Panc1 (cell line): Measurements from ENCODE around the gene FBXL17. TPM values are rescaled to one million over a fixed set of nuclear protein-coding genes. Genes with fewer than 3 reads are reported as not detected.

Source experiments
- ATAC-seq: fragments of 200-7000 bp; cut with Tn5 transposase; 2 replicates; pipeline ENCODE4 v1.9.1; 2020; ENCODE audit warnings: mild to moderate bottlenecking, moderate library complexity
- BruUV-seq: library from RNA; stranded (reverse); fragments of 400-500 nt; replicated peaks from 2 replicates; lab custom pipeline; 2021; lab: Mats Ljungman, UMichigan
- CTCF ChIA-PET: fragments of 300-600 bp; sonication (Branson Sonifier 250); formaldehyde crosslinking; loops from one replicate; lab custom pipeline; 2022; ENCODE audit warnings: antibody characterized with exemption; lab: Charles Lee
- POLR2A ChIA-PET: fragments of 300-600 bp; sonication (Branson Sonifier 250); formaldehyde crosslinking; loops from one replicate; lab custom pipeline; 2022; ENCODE audit warnings: antibody characterized with exemption; lab: Charles Lee
- DNase-seq: peaks from one replicate; pipeline ENCODE4 v3.0.0-alpha.2; 2010; ENCODE audit warnings: low read depth, low spot score
- H3K27ac ChIP-seq: 2 replicates; pipeline ENCODE4 v1.5.1; 2011; ENCODE audit warnings: mild to moderate bottlenecking, low read length, inconsistent platforms
- H3K27me3 ChIP-seq: fragments of 200-500 bp; sonication (Bioruptor generic); 2 replicates; pipeline ENCODE4 v1.6.0; 2014; ENCODE audit warnings: low read length, inconsistent platforms; ENCODE audit not compliant: control insufficient read depth, insufficient read depth
- H3K36me3 ChIP-seq: fragments of 200-500 bp; sonication (Bioruptor generic); 2 replicates; pipeline ENCODE4 v1.5.1; 2014; ENCODE audit warnings: inconsistent platforms, mild to moderate bottlenecking, low read length, moderate library complexity; ENCODE audit not compliant: control insufficient read depth, insufficient read depth
- H3K4me1 ChIP-seq: 2 replicates; pipeline ENCODE4 v1.5.1; 2011; ENCODE audit warnings: inconsistent platforms, mild to moderate bottlenecking, low read length, moderate library complexity; ENCODE audit not compliant: control insufficient read depth, insufficient read depth
- H3K4me3 ChIP-seq, 2 experiments: 2 replicates each; pipeline ENCODE4 v1.5.1; 2011 to 2012; ENCODE audit warnings: low read depth in 2 of 2, low read length in 2 of 2, mild to moderate bottlenecking in 2 of 2, inconsistent platforms in 1 of 2, moderate library complexity in 1 of 2
- H3K9me3 ChIP-seq: fragments of 200-500 bp; sonication (Bioruptor generic); 2 replicates; pipeline ENCODE4 v1.5.1; 2014; ENCODE audit warnings: low read depth, mild to moderate bottlenecking, inconsistent platforms, low read length, moderate library complexity; ENCODE audit not compliant: control insufficient read depth, insufficient read depth
- CTCF ChIP-seq: fragments of 450-650 bp; IDR thresholded peaks from 2 replicates; pipeline ENCODE4 v1.5.1; 2017; ENCODE audit warnings: mild to moderate bottlenecking
- POLR2AphosphoS5 ChIP-seq: IDR thresholded peaks from 2 replicates; pipeline ENCODE4 v1.6.1; 2012; ENCODE audit warnings: mild to moderate bottlenecking, low read depth, low read length, moderate library complexity
- REST ChIP-seq, 2 experiments: IDR thresholded peaks; 2 replicates each; pipeline ENCODE4 v1.6.1; 2011 to 2012; ENCODE audit warnings: low read depth in 2 of 2, control low read depth in 1 of 2, low read length in 1 of 2, mild to moderate bottlenecking in 1 of 2, moderate library complexity in 1 of 2; ENCODE audit not compliant: insufficient read depth in 1 of 2
- SIN3A ChIP-seq: IDR thresholded peaks from 2 replicates; pipeline ENCODE4 v1.6.1; 2012; ENCODE audit warnings: low read depth, mild to moderate bottlenecking, low read length, moderate library complexity, borderline replicate concordance; ENCODE audit not compliant: insufficient read depth
- TCF7L2 ChIP-seq: IDR thresholded peaks from 2 replicates; pipeline ENCODE4 v1.6.1; 2011; ENCODE audit warnings: mild to moderate bottlenecking, low read depth, low read length, inconsistent platforms
- in situ Hi-C: cut with HindIII; loops from 2 replicates; pipeline ENCODE4 v1.10.0; 2016; ENCODE audit warnings: low sequenced_read_pairs, low pct_unique_long_range_greater_than_20kb
- intact Hi-C: fragments of 100-400 bp; cut with micrococcal nuclease; formaldehyde crosslinking; loops from one replicate; pipeline ENCODE4 v1.10.0; 2022; ENCODE audit not compliant: unreplicated experiment
- total RNA-seq: library from RNA; stranded (reverse); gene quantifications from one replicate; pipeline ENCODE4 v1.2.1, GENCODE V29; 2021; ENCODE audit not compliant: unreplicated experiment

Gene FBXL17
- total RNA-seq, 1 experiment from 2014 or later: 17.4 TPM

- H3K27ac ChIP-seq: no peak overlapping the region
- CTCF ChIA-PET: no interaction called here
- ATAC-seq: no peak
- intact Hi-C loops: no loop called here
- no peaks in the 10 kb centered on the region for H3K9me3 ChIP-seq
- H3K27me3 ChIP-seq: no peaks in the 10 kb centered on the region
- no peaks in the 10 kb centered on the region for H3K4me1 ChIP-seq
- in situ Hi-C loops: no loop called here
- no TSS peak for BruUV-seq
- no peak overlapping the region for H3K4me3 ChIP-seq
- no peaks in the 10 kb centered on the region for H3K36me3 ChIP-seq
- DNase-seq: no peak
- POLR2A ChIA-PET: interaction anchor here (0.7 kb wide), 1 partner anchor 268 kb away, joined by 6 read pairs; no protein-coding TSS in a partner anchor
- TF ChIP-seq SIN3A (no peak), CTCF (no peak), REST (IDR thresholded peaks at IDR 0.05; ENCODE audit: insufficient read depth in 1 of 2, low read depth in 2 of 2, low read length in 1 of 2) (no peak), POLR2AphosphoS5 (no peak), TCF7L2 (no peak)
Observed at GRCh38 chr5:108109059-108109458, 272.8 kb downstream of the FBXL17 start.

GRCh38 chr5:108104448-108104847 is 277.4 kb downstream of the FBXL17 start:
- Histone ChIP-seq H3K9me3 (no peaks in the 10 kb centered on the region), H3K27ac (no peak overlapping the region), H3K4me1 (no peaks in the 10 kb centered on the region), H3K27me3 (no peaks in the 10 kb centered on the region), H3K36me3 (no peaks in the 10 kb centered on the region), H3K4me3 (no peak overlapping the region)
- TF ChIP-seq REST (IDR thresholded peaks at IDR 0.05; ENCODE audit: insufficient read depth in 1 of 2, low read depth in 2 of 2, low read length in 1 of 2): no peak
- TF ChIP-seq CTCF: no peak
- TF ChIP-seq TCF7L2: no peak
- no peak for TF ChIP-seq SIN3A
- no peak for TF ChIP-seq POLR2AphosphoS5
- ATAC-seq (no peak), DNase-seq (no peak)
- CTCF ChIA-PET: no interaction called here
- in situ Hi-C loops (no loop called here), intact Hi-C loops (no loop called here)
- no TSS peak for BruUV-seq
- POLR2A ChIA-PET: no interaction called here
